DOHH2 (cell line): ENCODE data around the gene IGFALS.

Experiments
- EZH2phosphoT487 ChIP-seq: fragments of 200-600 bp; sonication (generic); IDR thresholded peaks from 2 replicates; pipeline ENCODE4 v1.6.1; 2017; ENCODE audit warnings: borderline replicate concordance, mild to moderate bottlenecking, antibody characterized with exemption, low read length, moderate library complexity, mixed read lengths
- TF ChIP-seq, protein P1 (sequence below): fragments of 200-600 bp; sonication (generic); IDR thresholded peaks from one replicate; pipeline ENCODE4 v1.5.1; 2014; ENCODE audit warnings: antibody characterized with exemption, mild to moderate bottlenecking, low read depth, low read length; ENCODE audit not compliant: poor library complexity, severe bottlenecking

DNA sequence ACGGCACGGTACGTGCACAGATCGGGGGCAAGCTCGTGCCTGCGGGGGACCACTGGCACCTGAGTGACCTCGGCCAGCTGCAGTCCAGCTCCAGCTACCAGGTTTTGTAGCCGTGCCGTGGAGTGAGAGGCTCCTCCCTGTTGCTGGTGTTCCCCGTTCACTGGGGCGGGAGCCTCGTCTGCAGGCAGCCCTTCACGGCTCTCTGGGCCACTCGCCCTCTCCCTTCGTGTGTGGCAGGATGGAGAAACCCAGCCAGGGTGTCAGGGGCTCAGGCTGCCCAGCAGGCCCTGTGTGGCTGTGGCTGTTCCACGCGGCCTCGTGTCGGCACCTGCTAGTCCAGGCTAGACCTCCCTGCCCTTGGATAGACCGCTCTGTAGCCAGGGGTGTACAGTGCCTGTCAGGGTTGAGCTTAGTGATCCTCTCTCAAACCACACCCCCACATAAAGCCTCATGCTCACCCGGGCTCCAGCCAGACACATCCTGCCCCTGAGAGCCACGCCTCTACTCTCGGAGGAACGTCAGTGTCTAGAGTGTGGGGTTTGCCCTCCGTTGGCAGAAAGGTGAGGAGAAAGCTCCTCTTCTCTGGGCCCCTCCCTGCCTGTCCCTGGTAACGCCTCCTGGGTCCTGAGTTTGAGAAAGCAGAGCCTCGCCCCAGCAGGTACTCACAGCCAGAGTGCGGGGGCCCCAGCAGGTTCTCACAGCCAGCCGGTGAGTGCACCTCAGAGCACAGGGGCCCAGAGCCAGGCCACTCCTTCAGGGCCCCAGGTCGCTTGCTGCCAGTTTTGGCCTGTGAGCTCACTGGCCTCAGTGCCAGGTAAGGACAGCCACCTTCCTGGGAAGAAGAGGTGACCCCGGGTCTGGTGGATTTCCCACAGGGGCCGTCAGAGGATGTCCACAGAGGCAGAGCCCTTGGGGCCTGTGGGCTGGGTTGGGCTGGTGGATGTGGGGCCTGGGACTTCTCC is 49.8 kb downstream of the IGFALS start:
- TF ChIP-seq, protein P1, sequence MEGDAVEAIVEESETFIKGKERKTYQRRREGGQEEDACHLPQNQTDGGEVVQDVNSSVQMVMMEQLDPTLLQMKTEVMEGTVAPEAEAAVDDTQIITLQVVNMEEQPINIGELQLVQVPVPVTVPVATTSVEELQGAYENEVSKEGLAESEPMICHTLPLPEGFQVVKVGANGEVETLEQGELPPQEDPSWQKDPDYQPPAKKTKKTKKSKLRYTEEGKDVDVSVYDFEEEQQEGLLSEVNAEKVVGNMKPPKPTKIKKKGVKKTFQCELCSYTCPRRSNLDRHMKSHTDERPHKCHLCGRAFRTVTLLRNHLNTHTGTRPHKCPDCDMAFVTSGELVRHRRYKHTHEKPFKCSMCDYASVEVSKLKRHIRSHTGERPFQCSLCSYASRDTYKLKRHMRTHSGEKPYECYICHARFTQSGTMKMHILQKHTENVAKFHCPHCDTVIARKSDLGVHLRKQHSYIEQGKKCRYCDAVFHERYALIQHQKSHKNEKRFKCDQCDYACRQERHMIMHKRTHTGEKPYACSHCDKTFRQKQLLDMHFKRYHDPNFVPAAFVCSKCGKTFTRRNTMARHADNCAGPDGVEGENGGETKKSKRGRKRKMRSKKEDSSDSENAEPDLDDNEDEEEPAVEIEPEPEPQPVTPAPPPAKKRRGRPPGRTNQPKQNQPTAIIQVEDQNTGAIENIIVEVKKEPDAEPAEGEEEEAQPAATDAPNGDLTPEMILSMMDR = no peak
- no peak for TF ChIP-seq EZH2phosphoT487
